Spinal cord (tissue), 10 donors: ENCODE results near the gene POLL. TPM values are rescaled to one million over a fixed set of nuclear protein-coding genes. Genes with fewer than 3 reads are reported as not detected.
"Not testable (repeated sequence)": the region's sequence is repeated elsewhere in the genome, so short reads cannot be mapped to it uniquely, and the experiment has no call there.

Experiments used
- DNase-seq, 6 donors: peaks; one replicate each; pipeline versions ENCODE4 v3.0.0 to v3.0.0-alpha.2; 2013 to 2015; ENCODE audit warnings: low spot score in 6 of 6, low read depth in 4 of 6
- H3K27ac ChIP-seq: one replicate; pipeline ENCODE4 v1.5.1; 2013; ENCODE audit warnings: low read depth, low read length, control low read depth
- H3K27me3 ChIP-seq: one replicate; pipeline ENCODE4 v1.6.1; 2013; ENCODE audit warnings: low read length; ENCODE audit not compliant: control insufficient read depth, insufficient read depth
- H3K36me3 ChIP-seq: one replicate; pipeline ENCODE4 v1.6.1; 2013; ENCODE audit warnings: low read length; ENCODE audit not compliant: control insufficient read depth, insufficient read depth
- H3K4me1 ChIP-seq: one replicate; pipeline ENCODE4 v1.6.1; 2013; ENCODE audit warnings: low read length; ENCODE audit not compliant: control insufficient read depth, insufficient read depth
- H3K4me3 ChIP-seq: one replicate; pipeline ENCODE4 v1.5.1; 2013; ENCODE audit warnings: low read depth, low read length, control low read depth
- H3K9me3 ChIP-seq: one replicate; pipeline ENCODE4 v1.6.1; 2013; ENCODE audit warnings: low read length; ENCODE audit not compliant: control insufficient read depth, insufficient read depth
- WGBS: methylation state at CpG from one replicate; pipeline ENCODE4 v1.1.5; 2013; ENCODE audit warnings: missing lambda C conversion rate; ENCODE audit not compliant: insufficient coverage; 5-methylcytosine and 5-hydroxymethylcytosine counted together
- long read RNA-seq, 4 donors: transcript quantifications; one replicate each; lab custom pipeline, GENCODE V29; 2026
- polyA plus RNA-seq, 2 donors: library from polyadenylated mRNA; unstranded; fragments of 120-200 nt; gene quantifications; one replicate each; pipeline ENCODE4 v1.2.1, GENCODE V29; 2013; ENCODE audit not compliant: insufficient read length in 2 of 2
- total RNA-seq, 2 donors: library from RNA; depleted of rRNA in 1 of 2; stranded (reverse); fragments of 120-200 nt in 1 of 2; fragments of >200 nt in 1 of 2; gene quantifications; one replicate each; pipeline versions ENCODE4 v1.2.3 to v1.2.4, GENCODE V29; 2013 to 2014
- donor health status: healthy.

POLL gene
- 10 to 100 TPM in 1 of 2 donors, 1 to 10 TPM in 1; 6.7 to 14.7 TPM for total RNA-seq
- 10 to 100 TPM; 26.6 to 35.6 TPM for polyA plus RNA-seq
- long read RNA-seq, donor 1, partial matches to known transcripts: 16 of 56 reads
- long read RNA-seq, donor 1, other reads (novel, unspliced or antisense): 38 of 56 reads
- long read RNA-seq, donor 2, partial matches to known transcripts: 0 of 3 reads
- long read RNA-seq, donor 2, other reads (novel, unspliced or antisense): 0 of 3 reads
- long read RNA-seq, donor 3, partial matches to known transcripts: 0 of 1 reads
- long read RNA-seq, donor 3, other reads (novel, unspliced or antisense): 0 of 1 reads
- long read RNA-seq, donor 4, partial matches to known transcripts: 46 of 119 reads
- long read RNA-seq, donor 4, other reads (novel, unspliced or antisense): 68 of 119 reads

GRCh38 chr10:101587725-101588653, at the start of gene POLL, which contains the start of gene DPCD:
Gene POLL (minus strand): TSS chr10:101588257. CDS start chr10:101587360, 897 bp downstream.
Gene DPCD (plus strand): TSS chr10:101588321. CDS start chr10:101588337, 16 bp downstream.
- no peaks in the 10 kb centered on the region for H3K27me3 ChIP-seq
- peak; percentile 88 to 99 (median 96) for DNase-seq
- under 1% methylated on average over 38 of the region's 50 CpGs for WGBS
- no peaks in the 10 kb centered on the region for H3K9me3 ChIP-seq
- H3K27ac ChIP-seq: peak within 1 kb of the TSS; percentile 47
- peaks cover 21% of the 10 kb centered on the region for H3K36me3 ChIP-seq
- H3K4me1 ChIP-seq: peaks cover 33% of the 10 kb centered on the region
- peak within 1 kb of the TSS; percentile 97 for H3K4me3 ChIP-seq

DNA sequence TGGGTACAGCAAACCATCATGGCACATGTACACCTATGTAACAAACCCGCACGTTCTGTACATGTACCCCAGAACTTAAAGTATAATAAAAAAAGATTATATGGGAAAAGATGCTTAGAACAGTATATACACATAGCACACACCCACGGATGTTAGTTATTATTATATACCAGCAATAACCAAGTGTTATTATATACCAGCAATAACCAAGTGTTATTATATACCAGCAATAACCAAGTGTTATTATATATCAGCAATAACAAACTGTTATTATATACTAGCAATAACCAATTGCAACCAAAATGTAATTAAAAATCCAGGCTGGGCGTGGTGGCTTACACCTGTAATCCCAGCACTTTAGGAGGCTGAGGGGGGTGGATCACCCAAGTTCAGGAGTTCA, 45.5 kb upstream of the POLL start:
- peaks cover 11% of the 10 kb centered on the region for H3K36me3 ChIP-seq
- not testable (repeated sequence) for DNase-seq, H3K4me3 ChIP-seq, H3K9me3 ChIP-seq, H3K27ac ChIP-seq, H3K4me1 ChIP-seq, H3K27me3 ChIP-seq
- WGBS: no CpG with 5 or more reads among the region's 4 CpGs

- Histone ChIP-seq H3K27me3 (no peaks in the 10 kb centered on the region), H3K4me1 (peaks cover 3% of the 10 kb centered on the region), H3K36me3 (peaks cover 11% of the 10 kb centered on the region), H3K9me3 (no peaks in the 10 kb centered on the region), H3K4me3 (no peak overlapping the region), H3K27ac (no peak overlapping the region)
- WGBS: 81% methylated on average over 3 of the region's 8 CpGs
- no peak for DNase-seq
These were observed 43.9 kb upstream of the POLL start for GRCh38 chr10:101631821-101632475.

GRCh38 chr10:101630633-101630920, 42.5 kb upstream of the POLL start:
- DNase-seq: no peak
- whole genome bisulfite sequencing: 100% methylated on average over 1 of the region's 1 CpG
- no peak overlapping the region for H3K4me3 ChIP-seq
- no peaks in the 10 kb centered on the region for H3K9me3 ChIP-seq
- H3K36me3 ChIP-seq: peaks cover 16% of the 10 kb centered on the region
- peaks cover 12% of the 10 kb centered on the region for H3K4me1 ChIP-seq
- H3K27me3 ChIP-seq: no peaks in the 10 kb centered on the region
- no peak overlapping the region for H3K27ac ChIP-seq

- H3K36me3 ChIP-seq: peaks cover 20% of the 10 kb centered on the region
- no peaks in the 10 kb centered on the region for H3K9me3 ChIP-seq
- peaks cover 12% of the 10 kb centered on the region for H3K4me1 ChIP-seq
- no peaks in the 10 kb centered on the region for H3K27me3 ChIP-seq
- peak in 2 of 6 donors; percentile 57 to 80 for DNase-seq
- WGBS: 30% methylated on average over 3 of the region's 13 CpGs
- H3K27ac ChIP-seq: no peak overlapping the region
- H3K4me3 ChIP-seq: no peak overlapping the region
These were observed 42.0 kb upstream of the POLL start for GRCh38 chr10:101629837-101630632.

GRCh38 chr10:101625821-101626412, 37.9 kb upstream of the POLL start:
- no peaks in the 10 kb centered on the region for H3K9me3 ChIP-seq
- no peak overlapping the region for H3K27ac ChIP-seq
- H3K36me3 ChIP-seq: peaks cover 40% of the 10 kb centered on the region
- peaks cover 12% of the 10 kb centered on the region for H3K4me1 ChIP-seq
- H3K27me3 ChIP-seq: no peaks in the 10 kb centered on the region
- WGBS: no CpG with 5 or more reads among the region's 1 CpG
- no peak for DNase-seq
- no peak overlapping the region for H3K4me3 ChIP-seq

DNA sequence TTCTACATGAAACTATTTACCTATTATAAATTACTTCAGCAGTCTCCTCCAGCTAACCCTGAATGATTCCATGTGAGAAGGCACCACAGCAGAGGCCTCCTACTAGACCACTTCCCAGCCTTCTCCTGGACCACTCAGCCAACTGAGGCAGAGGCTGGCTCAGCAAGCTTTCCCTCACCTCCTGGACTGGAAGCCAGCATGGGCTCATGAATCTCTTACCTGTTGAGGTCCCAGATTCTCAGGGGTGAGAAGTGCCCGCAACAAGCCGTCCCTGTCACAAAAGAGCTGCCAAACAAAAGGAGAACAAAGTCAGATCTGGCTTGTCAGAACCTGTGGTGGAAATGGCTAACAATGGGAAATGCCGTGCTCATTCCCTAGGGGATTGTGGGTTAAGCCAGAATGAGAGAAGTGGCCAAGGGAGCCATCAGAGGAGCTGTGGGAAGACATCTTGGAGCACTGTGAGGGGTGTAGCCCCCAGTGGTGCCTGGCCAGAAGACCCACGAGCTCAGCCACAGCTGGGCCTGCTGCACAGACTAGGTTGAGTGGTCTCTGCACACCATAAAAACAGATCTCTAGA, 36.6 kb upstream of the POLL start:
- Histone ChIP-seq H3K9me3 (no peaks in the 10 kb centered on the region), H3K4me1 (peaks cover 9% of the 10 kb centered on the region), H3K36me3 (peaks cover 46% of the 10 kb centered on the region), H3K27me3 (no peaks in the 10 kb centered on the region), H3K4me3 (no peak overlapping the region), H3K27ac (no peak overlapping the region)
- WGBS: 93% methylated on average over 4 of the region's 4 CpGs
- no peak for DNase-seq

- H3K36me3 ChIP-seq: peaks cover 53% of the 10 kb centered on the region
- WGBS: no CpG with 5 or more reads among the region's 1 CpG
- peaks cover 9% of the 10 kb centered on the region for H3K4me1 ChIP-seq
These were observed 35.5 kb upstream of the POLL start for GRCh38 chr10:101623528-101623927.

More at GRCh38 chr10:101623528-101623927, 35.5 kb upstream of the POLL start:
- DNase-seq: no peak
- H3K27me3 ChIP-seq: no peaks in the 10 kb centered on the region
- no peaks in the 10 kb centered on the region for H3K9me3 ChIP-seq
- H3K27ac ChIP-seq: no peak overlapping the region
- no peak overlapping the region for H3K4me3 ChIP-seq
